Activated naive CD8-positive, alpha-beta T cell treated with anti-CD3 and anti-CD28 coated beads, Interleukin-2, amount 50 U/mL, for 24 hours (primary cell): ENCODE data around the gene DHX35.

Source experiments
- ATAC-seq: fragments of 150-1000 bp; cut with Tn5 transposase; one replicate; pipeline ENCODE4 v1.10.0; 2021
- DNase-seq: peaks from one replicate; pipeline ENCODE4 v3.0.0; 2021
- H3K27ac Mint-ChIP-seq: one replicate; pipeline ENCODE4 v1.8.0; 2021; ENCODE audit warnings: mild to moderate bottlenecking, mixed read lengths
- H3K27me3 Mint-ChIP-seq: one replicate; pipeline ENCODE4 v1.8.0; 2021; ENCODE audit warnings: mixed read lengths
- H3K36me3 Mint-ChIP-seq: one replicate; pipeline ENCODE4 v1.8.0; 2021; ENCODE audit warnings: low read depth, mixed read lengths
- H3K4me1 Mint-ChIP-seq: one replicate; pipeline ENCODE4 v1.8.0; 2021; ENCODE audit warnings: mixed read lengths
- H3K4me3 Mint-ChIP-seq: one replicate; pipeline ENCODE4 v1.8.0; 2021; ENCODE audit warnings: mild to moderate bottlenecking, moderate library complexity, mixed read lengths
- H3K9me3 Mint-ChIP-seq: one replicate; pipeline ENCODE4 v1.8.0; 2021; ENCODE audit warnings: mixed read lengths

The DHX35 gene

GRCh38 chr20:39059036-39059435 is 96.9 kb downstream of the DHX35 start:
- ATAC-seq, result no peak
- no peak overlapping the region for H3K4me3 Mint-ChIP-seq
- no peak overlapping the region for H3K27ac Mint-ChIP-seq
- H3K9me3 Mint-ChIP-seq, result no peaks in the 10 kb centered on the region
- no peak for DNase-seq
- no peaks in the 10 kb centered on the region for H3K4me1 Mint-ChIP-seq
- no peaks in the 10 kb centered on the region for H3K36me3 Mint-ChIP-seq
- peaks cover 9% of the 10 kb centered on the region for H3K27me3 Mint-ChIP-seq

GRCh38 chr20:39066471-39067242 is 104.5 kb downstream of the DHX35 start:
- Mint-ChIP-seq H3K9me3 (no peaks in the 10 kb centered on the region), H3K27ac (no peak overlapping the region), H3K4me1 (no peaks in the 10 kb centered on the region), H3K4me3 (no peak overlapping the region), H3K36me3 (no peaks in the 10 kb centered on the region), H3K27me3 (peaks cover 18% of the 10 kb centered on the region)
- ATAC-seq, result no peak
- no peak for DNase-seq

GRCh38 chr20:39067526-39068216 is 105.5 kb downstream of the DHX35 start:
- Mint-ChIP-seq H3K4me3 (no peak overlapping the region), H3K4me1 (no peaks in the 10 kb centered on the region), H3K27ac (no peak overlapping the region), H3K9me3 (no peaks in the 10 kb centered on the region), H3K27me3 (peaks cover 18% of the 10 kb centered on the region), H3K36me3 (no peaks in the 10 kb centered on the region)
- DNase-seq (no peak), ATAC-seq (no peak)

GRCh38 chr20:39069976-39070375 is 107.8 kb downstream of the DHX35 start:
- Mint-ChIP-seq H3K4me3 (no peak overlapping the region), H3K4me1 (no peaks in the 10 kb centered on the region), H3K9me3 (no peaks in the 10 kb centered on the region), H3K27me3 (peaks cover 25% of the 10 kb centered on the region), H3K27ac (no peak overlapping the region), H3K36me3 (no peaks in the 10 kb centered on the region)
- DNase-seq, result no peak
- no peak for ATAC-seq

- Mint-ChIP-seq H3K27ac (no peak overlapping the region), H3K4me1 (no peaks in the 10 kb centered on the region), H3K9me3 (no peaks in the 10 kb centered on the region), H3K27me3 (peaks cover 23% of the 10 kb centered on the region), H3K4me3 (no peak overlapping the region), H3K36me3 (no peaks in the 10 kb centered on the region)
- DNase-seq (no peak), ATAC-seq (peak; percentile 66)
These were observed 108.5 kb downstream of the DHX35 start for GRCh38 chr20:39070484-39071231.

GRCh38 chr20:39072132-39072531 is 110.0 kb downstream of the DHX35 start:
- no peak overlapping the region for H3K4me3 Mint-ChIP-seq
- H3K36me3 Mint-ChIP-seq, result no peaks in the 10 kb centered on the region
- DNase-seq, result no peak
- no peak overlapping the region for H3K27ac Mint-ChIP-seq
- no peaks in the 10 kb centered on the region for H3K4me1 Mint-ChIP-seq
- no peaks in the 10 kb centered on the region for H3K9me3 Mint-ChIP-seq
- ATAC-seq, result no peak
- H3K27me3 Mint-ChIP-seq, result peaks cover 28% of the 10 kb centered on the region

- no peaks in the 10 kb centered on the region for H3K9me3 Mint-ChIP-seq
- H3K27ac Mint-ChIP-seq, result no peak overlapping the region
- H3K4me3 Mint-ChIP-seq, result no peak overlapping the region
- H3K27me3 Mint-ChIP-seq, result peaks cover 26% of the 10 kb centered on the region
- DNase-seq (no peak), ATAC-seq (no peak)
- H3K4me1 Mint-ChIP-seq, result no peaks in the 10 kb centered on the region
- no peaks in the 10 kb centered on the region for H3K36me3 Mint-ChIP-seq
These were observed 110.5 kb downstream of the DHX35 start for GRCh38 chr20:39072653-39073052.

- peaks cover 3% of the 10 kb centered on the region for H3K4me1 Mint-ChIP-seq
- no peaks in the 10 kb centered on the region for H3K36me3 Mint-ChIP-seq
- H3K9me3 Mint-ChIP-seq, result no peaks in the 10 kb centered on the region
- H3K27ac Mint-ChIP-seq, result no peak overlapping the region
- DNase-seq, result no peak
- peaks cover 12% of the 10 kb centered on the region for H3K27me3 Mint-ChIP-seq
- no peak overlapping the region for H3K4me3 Mint-ChIP-seq
- no peak for ATAC-seq
These were observed 113.6 kb downstream of the DHX35 start for GRCh38 chr20:39075731-39076130.

GRCh38 chr20:39076958-39077357 is 114.8 kb downstream of the DHX35 start:
- no peaks in the 10 kb centered on the region for H3K9me3 Mint-ChIP-seq
- DNase-seq (no peak), ATAC-seq (no peak)
- H3K27ac Mint-ChIP-seq, result no peak overlapping the region
- H3K4me3 Mint-ChIP-seq, result no peak overlapping the region
- H3K4me1 Mint-ChIP-seq, result peaks cover 3% of the 10 kb centered on the region
- no peaks in the 10 kb centered on the region for H3K36me3 Mint-ChIP-seq
- H3K27me3 Mint-ChIP-seq, result peaks cover 12% of the 10 kb centered on the region

GRCh38 chr20:39080326-39080725 is 118.2 kb downstream of the DHX35 start:
- H3K36me3 Mint-ChIP-seq, result no peaks in the 10 kb centered on the region
- H3K4me1 Mint-ChIP-seq, result peaks cover 3% of the 10 kb centered on the region
- no peak overlapping the region for H3K4me3 Mint-ChIP-seq
- ATAC-seq, result no peak
- DNase-seq, result no peak
- peaks cover 10% of the 10 kb centered on the region for H3K27me3 Mint-ChIP-seq
- no peak overlapping the region for H3K27ac Mint-ChIP-seq
- H3K9me3 Mint-ChIP-seq, result no peaks in the 10 kb centered on the region

- Mint-ChIP-seq H3K27ac (no peak overlapping the region), H3K36me3 (no peaks in the 10 kb centered on the region), H3K27me3 (peaks cover 7% of the 10 kb centered on the region), H3K4me1 (peaks cover 3% of the 10 kb centered on the region), H3K9me3 (no peaks in the 10 kb centered on the region), H3K4me3 (no peak overlapping the region)
- ATAC-seq, result peak; percentile 71
- DNase-seq, result peak; percentile 86
These were observed 119.1 kb downstream of the DHX35 start for GRCh38 chr20:39081255-39081654.

- Mint-ChIP-seq H3K9me3 (no peaks in the 10 kb centered on the region), H3K4me1 (peaks cover 3% of the 10 kb centered on the region), H3K4me3 (no peak overlapping the region), H3K27ac (no peak overlapping the region), H3K36me3 (no peaks in the 10 kb centered on the region), H3K27me3 (peaks cover 5% of the 10 kb centered on the region)
- no peak for ATAC-seq
- no peak for DNase-seq
These were observed 120.7 kb downstream of the DHX35 start for GRCh38 chr20:39082622-39083398.

- no peak for ATAC-seq
- Mint-ChIP-seq H3K27me3 (peaks cover 7% of the 10 kb centered on the region), H3K9me3 (no peaks in the 10 kb centered on the region), H3K27ac (no peak overlapping the region), H3K4me1 (peaks cover under 1% of the 10 kb centered on the region), H3K4me3 (no peak overlapping the region), H3K36me3 (no peaks in the 10 kb centered on the region)
- no peak for DNase-seq
These were observed 121.6 kb downstream of the DHX35 start for GRCh38 chr20:39083761-39084160.

- H3K27me3 Mint-ChIP-seq, result peaks cover 18% of the 10 kb centered on the region
These were observed 126.9 kb downstream of the DHX35 start for GRCh38 chr20:39089029-39089428.

More at GRCh38 chr20:39089029-39089428, 126.9 kb downstream of the DHX35 start:
- Mint-ChIP-seq H3K4me1 (peaks cover 2% of the 10 kb centered on the region), H3K27ac (peak overlapping the region; percentile 63), H3K36me3 (no peaks in the 10 kb centered on the region), H3K4me3 (no peak overlapping the region), H3K9me3 (peaks cover 5% of the 10 kb centered on the region)
- no peak for DNase-seq
- no peak for ATAC-seq
